Keratinocyte (primary cell): ENCODE results near the gene IL1RAPL1. TPM values are rescaled to one million over a fixed set of nuclear protein-coding genes. Genes with fewer than 3 reads are reported as not detected.

Experiments
- DNase-seq: peaks from one replicate; pipeline ENCODE4 v3.0.0-alpha.2; 2011; ENCODE audit warnings: low read depth, missing footprints, low spot score
- FAIRE-seq: peaks from 2 replicates; lab custom pipeline; 2011; peaks lifted over from hg19 to GRCh38; lab: Jason Lieb, UNC
- H2AFZ ChIP-seq: 2 replicates; pipeline ENCODE4 v1.6.0; 2012; ENCODE audit warnings: low read length, control low read depth, inconsistent platforms; ENCODE audit not compliant: control insufficient read depth
- H3K27ac ChIP-seq: 2 replicates; pipeline ENCODE4 v1.5.1; 2011; ENCODE audit warnings: low read length; ENCODE audit not compliant: control insufficient read depth, insufficient read depth
- H3K27me3 ChIP-seq: 3 replicates; pipeline ENCODE4 v1.6.0; 2011; ENCODE audit warnings: low read length; ENCODE audit not compliant: control insufficient read depth, insufficient read depth; ENCODE audit errors: extremely low read depth
- H3K36me3 ChIP-seq, 2 experiments: 2 replicates in 1 of 2; 3 replicates in 1 of 2; pipeline ENCODE4 v1.5.1; 2011; ENCODE audit warnings: low read length in 2 of 2, mild to moderate bottlenecking in 1 of 2; ENCODE audit not compliant: control insufficient read depth in 2 of 2, insufficient read depth in 2 of 2; ENCODE audit errors: extremely low read depth in 1 of 2
- H3K4me1 ChIP-seq: 3 replicates; pipeline ENCODE4 v1.5.1; 2011; ENCODE audit warnings: low read length; ENCODE audit not compliant: control insufficient read depth, insufficient read depth; ENCODE audit errors: extremely low read depth
- H3K4me2 ChIP-seq: 3 replicates; pipeline ENCODE4 v1.6.0; 2011; ENCODE audit warnings: low read depth, low read length; ENCODE audit not compliant: control insufficient read depth, insufficient read depth; ENCODE audit errors: extremely low read depth
- H3K4me3 ChIP-seq, 3 experiments: fragments of 200-600 bp in 1 of 3; sonication (generic) in 1 of 3; 2 replicates in 2 of 3; 3 replicates in 1 of 3; pipeline ENCODE4 v1.5.1; 2011 to 2016; ENCODE audit warnings: low read length in 3 of 3, mild to moderate bottlenecking in 3 of 3, control low read depth in 2 of 3, inconsistent platforms in 1 of 3, low read depth in 1 of 3, mixed read lengths in 1 of 3, mixed run types in 1 of 3, moderate library complexity in 1 of 3; ENCODE audit not compliant: control insufficient read depth in 2 of 3, insufficient read depth in 2 of 3; ENCODE audit errors: extremely low read depth in 1 of 3
- H3K79me2 ChIP-seq: 2 replicates; pipeline ENCODE4 v1.6.0; 2012; ENCODE audit warnings: low read length; ENCODE audit not compliant: control insufficient read depth, insufficient read depth
- H3K9ac ChIP-seq: 3 replicates; pipeline ENCODE4 v1.6.0; 2011; ENCODE audit warnings: low read length; ENCODE audit not compliant: control insufficient read depth, insufficient read depth; ENCODE audit errors: extremely low read depth
- H3K9me1 ChIP-seq: 3 replicates; pipeline ENCODE4 v1.6.0; 2011; ENCODE audit warnings: low read length; ENCODE audit not compliant: control insufficient read depth, insufficient read depth; ENCODE audit errors: extremely low read depth
- H3K9me3 ChIP-seq: 2 replicates; pipeline ENCODE4 v1.5.1; 2012; ENCODE audit warnings: low read depth, low read length; ENCODE audit not compliant: control insufficient read depth
- H4K20me1 ChIP-seq: 3 replicates; pipeline ENCODE4 v1.6.0; 2011; ENCODE audit warnings: low read length; ENCODE audit not compliant: control insufficient read depth, insufficient read depth; ENCODE audit errors: extremely low read depth
- EZH2 ChIP-seq: IDR thresholded peaks from one replicate; pipeline ENCODE4 v1.6.1; 2012; ENCODE audit warnings: inconsistent platforms, mild to moderate bottlenecking, low read length, moderate library complexity
- dilution Hi-C: fragments of 300-500 bp; cut with MboI; formaldehyde crosslinking; loops from one replicate; pipeline ENCODE4 v1.7.0; 2020; ENCODE audit warnings: low sequenced_read_pairs; ENCODE audit not compliant: extremely low pct_ligation_motif_present
- polyA plus RNA-seq, 5 experiments: library from polyadenylated mRNA; depleted of rRNA in 3 of 5; stranded (reverse) in 3 of 5; stranded (forward) in 1 of 5; unstranded in 1 of 5; fragments of >200 nt; gene quantifications; 1 replicate in 1 of 5; 2 replicates in 3 of 5; 3 replicates in 1 of 5; pipeline versions ENCODE4 v1.2.1 to v1.2.3, GENCODE V29; 2011 to 2012; ENCODE audit warnings: missing spikeins in 2 of 5, low read depth in 1 of 5, low replicate concordance in 1 of 5
- TF ChIP-seq, protein P1 (sequence below), 3 experiments: IDR thresholded peaks in 1 of 3; conservative IDR thresholded peaks in 1 of 3; optimal IDR thresholded peaks in 1 of 3; 2 replicates in 2 of 3; 3 replicates in 1 of 3; pipeline versions ENCODE3 to v1.5.1; 2011; ENCODE audit warnings: low read length in 3 of 3, mild to moderate bottlenecking in 3 of 3, moderate library complexity in 2 of 3, control low read depth in 1 of 3, inconsistent platforms in 1 of 3; ENCODE audit not compliant: insufficient read depth in 2 of 3; ENCODE audit errors: extremely low read depth in 1 of 3

IL1RAPL1 gene
- polyA plus RNA-seq, 1 donor (not counting 4 experiments of a cell fraction or from before 2014, with no cell fraction given) = 2.8 TPM

DNA sequence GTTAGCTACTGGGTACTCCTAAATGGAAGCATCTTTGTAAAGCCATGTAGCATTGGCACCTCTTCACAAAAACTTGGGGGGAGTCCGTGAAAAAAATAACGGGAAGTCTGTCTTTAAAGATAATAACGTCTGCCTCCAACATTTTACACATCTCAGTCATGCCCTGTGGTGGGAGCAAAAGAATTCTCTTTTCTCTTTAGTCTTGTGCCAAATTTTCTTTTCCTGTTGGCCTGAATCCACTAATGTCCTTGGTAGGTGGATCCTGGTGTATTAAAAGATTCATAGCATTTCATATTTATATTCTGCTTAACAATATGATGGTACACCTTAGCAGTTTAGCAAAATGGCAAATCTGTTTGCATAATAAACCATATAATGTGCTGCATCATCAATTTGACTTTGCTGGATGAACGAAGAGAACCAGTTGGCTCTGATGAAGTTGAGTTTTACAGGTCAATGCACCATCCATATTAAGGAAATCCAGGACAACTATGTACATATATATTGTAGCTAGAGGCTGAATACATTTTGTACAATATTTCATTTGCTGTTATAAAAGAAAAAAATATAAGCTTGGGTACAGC, 881.8 kb downstream of the IL1RAPL1 start:
- TF ChIP-seq, protein P1, sequence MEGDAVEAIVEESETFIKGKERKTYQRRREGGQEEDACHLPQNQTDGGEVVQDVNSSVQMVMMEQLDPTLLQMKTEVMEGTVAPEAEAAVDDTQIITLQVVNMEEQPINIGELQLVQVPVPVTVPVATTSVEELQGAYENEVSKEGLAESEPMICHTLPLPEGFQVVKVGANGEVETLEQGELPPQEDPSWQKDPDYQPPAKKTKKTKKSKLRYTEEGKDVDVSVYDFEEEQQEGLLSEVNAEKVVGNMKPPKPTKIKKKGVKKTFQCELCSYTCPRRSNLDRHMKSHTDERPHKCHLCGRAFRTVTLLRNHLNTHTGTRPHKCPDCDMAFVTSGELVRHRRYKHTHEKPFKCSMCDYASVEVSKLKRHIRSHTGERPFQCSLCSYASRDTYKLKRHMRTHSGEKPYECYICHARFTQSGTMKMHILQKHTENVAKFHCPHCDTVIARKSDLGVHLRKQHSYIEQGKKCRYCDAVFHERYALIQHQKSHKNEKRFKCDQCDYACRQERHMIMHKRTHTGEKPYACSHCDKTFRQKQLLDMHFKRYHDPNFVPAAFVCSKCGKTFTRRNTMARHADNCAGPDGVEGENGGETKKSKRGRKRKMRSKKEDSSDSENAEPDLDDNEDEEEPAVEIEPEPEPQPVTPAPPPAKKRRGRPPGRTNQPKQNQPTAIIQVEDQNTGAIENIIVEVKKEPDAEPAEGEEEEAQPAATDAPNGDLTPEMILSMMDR (optimal IDR thresholded peaks at IDR 0.05 in 1 of 3, IDR thresholded peaks at IDR 0.05 in 1 of 3, conservative IDR thresholded peaks at IDR 0.05 in 1 of 3; ENCODE audit: extremely low read depth in 1 of 3, insufficient read depth in 2 of 3, low read length in 3 of 3) = no peak
- TF ChIP-seq EZH2 = no peak
- FAIRE-seq (no peak), DNase-seq (no peak)
- dilution Hi-C loops = no loop called here
- no peaks in the 10 kb centered on the region for H3K79me2 ChIP-seq
- no peaks in the 10 kb centered on the region for H3K27me3 ChIP-seq
- H3K9me1 ChIP-seq = no peaks in the 10 kb centered on the region
- no peaks in the 10 kb centered on the region for H3K9me3 ChIP-seq
- peaks cover 3% of the 10 kb centered on the region for H3K4me1 ChIP-seq
- no peak overlapping the region for H2AFZ ChIP-seq
- no peaks in the 10 kb centered on the region for H3K36me3 ChIP-seq
- H3K27ac ChIP-seq = no peak overlapping the region
- H3K4me2 ChIP-seq = no peak overlapping the region
- H3K4me3 ChIP-seq = no peak overlapping the region
- H3K9ac ChIP-seq = no peak overlapping the region
- H4K20me1 ChIP-seq = no peaks in the 10 kb centered on the region

- Histone ChIP-seq H3K4me3 (no peak overlapping the region), H3K79me2 (no peaks in the 10 kb centered on the region), H3K27ac (no peak overlapping the region), H3K27me3 (no peaks in the 10 kb centered on the region), H2AFZ (no peak overlapping the region), H3K36me3 (no peaks in the 10 kb centered on the region), H3K4me1 (peaks cover 3% of the 10 kb centered on the region), H3K9me1 (no peaks in the 10 kb centered on the region), H3K9me3 (no peaks in the 10 kb centered on the region), H3K4me2 (peak overlapping the region; percentile 48), H3K9ac (no peak overlapping the region), H4K20me1 (no peaks in the 10 kb centered on the region)
- no peak for DNase-seq
- FAIRE-seq = no peak
- dilution Hi-C loops = no loop called here
- TF ChIP-seq EZH2 = no peak
- TF ChIP-seq, protein P1 (optimal IDR thresholded peaks at IDR 0.05 in 1 of 3, IDR thresholded peaks at IDR 0.05 in 1 of 3, conservative IDR thresholded peaks at IDR 0.05 in 1 of 3; ENCODE audit: extremely low read depth in 1 of 3, insufficient read depth in 2 of 3, low read length in 3 of 3) = no peak
These were observed 882.8 kb downstream of the IL1RAPL1 start for GRCh38 chrX:29470030-29470429.
